ENCODE results near the gene MKX. TPM values are rescaled to one million over a fixed set of nuclear protein-coding genes. Genes with fewer than 3 reads are reported as not detected.

The MKX gene
- total and polyA plus RNA-seq, 2 experiments from 2014 or later, result 0.10 to 0.90 TPM

GRCh38 chr10:27655296-27655695, 90.3 kb downstream of the MKX start:
- no peak for TF ChIP-seq EZH2 (IDR thresholded peaks at IDR 0.05; ENCODE audit: borderline replicate concordance)
- TF ChIP-seq EZH2phosphoT487 (IDR thresholded peaks at IDR 0.05; ENCODE audit: low read depth, severe bottlenecking, unreplicated experiment), result no peak
- TF ChIP-seq, protein P1, sequence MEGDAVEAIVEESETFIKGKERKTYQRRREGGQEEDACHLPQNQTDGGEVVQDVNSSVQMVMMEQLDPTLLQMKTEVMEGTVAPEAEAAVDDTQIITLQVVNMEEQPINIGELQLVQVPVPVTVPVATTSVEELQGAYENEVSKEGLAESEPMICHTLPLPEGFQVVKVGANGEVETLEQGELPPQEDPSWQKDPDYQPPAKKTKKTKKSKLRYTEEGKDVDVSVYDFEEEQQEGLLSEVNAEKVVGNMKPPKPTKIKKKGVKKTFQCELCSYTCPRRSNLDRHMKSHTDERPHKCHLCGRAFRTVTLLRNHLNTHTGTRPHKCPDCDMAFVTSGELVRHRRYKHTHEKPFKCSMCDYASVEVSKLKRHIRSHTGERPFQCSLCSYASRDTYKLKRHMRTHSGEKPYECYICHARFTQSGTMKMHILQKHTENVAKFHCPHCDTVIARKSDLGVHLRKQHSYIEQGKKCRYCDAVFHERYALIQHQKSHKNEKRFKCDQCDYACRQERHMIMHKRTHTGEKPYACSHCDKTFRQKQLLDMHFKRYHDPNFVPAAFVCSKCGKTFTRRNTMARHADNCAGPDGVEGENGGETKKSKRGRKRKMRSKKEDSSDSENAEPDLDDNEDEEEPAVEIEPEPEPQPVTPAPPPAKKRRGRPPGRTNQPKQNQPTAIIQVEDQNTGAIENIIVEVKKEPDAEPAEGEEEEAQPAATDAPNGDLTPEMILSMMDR (IDR thresholded peaks at IDR 0.05; ENCODE audit: poor library complexity), result no peak
- Histone ChIP-seq H3K4me1 (ENCODE audit: insufficient read depth) (no peaks in the 10 kb centered on the region), H2AFZ (no peak overlapping the region), H3K27me3 (no peaks in the 10 kb centered on the region), H3K9me2 (replicated peaks; ENCODE audit: insufficient read depth) (no peaks in the 10 kb centered on the region), H3K79me2 (no peaks in the 10 kb centered on the region), H3K27ac (no peak overlapping the region), H3K9me3 (ENCODE audit: low read depth) (no peaks in the 10 kb centered on the region), H3K36me3 (replicated peaks; ENCODE audit: insufficient read depth, low read depth) (no peaks in the 10 kb centered on the region), H3K4me3 (no peak overlapping the region), H4K20me1 (ENCODE audit: insufficient read depth, poor library complexity, severe bottlenecking) (no peaks in the 10 kb centered on the region), H3K4me2 (no peak overlapping the region)
- no peak for DNase-seq (ENCODE audit: low spot score)
- WGBS (ENCODE audit: low lambda C conversion rate, missing lambda C conversion rate), result 69% methylated on average over 4 of the region's 4 CpGs

DNA sequence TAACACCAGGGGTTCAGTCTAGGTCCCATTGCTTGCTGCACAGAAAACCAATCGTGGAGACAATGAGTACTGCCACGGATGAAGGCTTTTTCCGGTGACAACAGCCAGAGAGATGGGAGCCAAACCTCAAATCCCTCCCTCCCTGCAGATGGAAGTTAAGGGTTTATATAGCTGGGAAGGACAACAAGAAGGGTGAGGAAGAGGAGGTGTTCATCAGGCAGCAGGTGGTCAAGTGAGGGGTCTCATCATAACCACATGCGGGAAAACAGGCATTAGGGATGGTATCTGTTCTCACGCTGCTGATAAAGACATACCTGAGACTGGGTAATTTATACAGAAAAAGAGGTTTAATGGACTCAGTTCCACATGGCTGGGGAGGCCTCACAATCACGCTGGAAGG, 91.3 kb downstream of the MKX start:
- Histone ChIP-seq H3K9me3 (ENCODE audit: low read depth) (no peaks in the 10 kb centered on the region), H3K4me2 (no peak overlapping the region), H2AFZ (no peak overlapping the region), H3K36me3 (replicated peaks; ENCODE audit: insufficient read depth, low read depth) (no peaks in the 10 kb centered on the region), H3K27ac (no peak overlapping the region), H3K9me2 (replicated peaks; ENCODE audit: insufficient read depth) (no peaks in the 10 kb centered on the region), H4K20me1 (ENCODE audit: insufficient read depth, poor library complexity, severe bottlenecking) (no peaks in the 10 kb centered on the region), H3K4me3 (no peak overlapping the region), H3K4me1 (ENCODE audit: insufficient read depth) (no peaks in the 10 kb centered on the region), H3K79me2 (no peaks in the 10 kb centered on the region), H3K27me3 (no peaks in the 10 kb centered on the region)
- DNase-seq (ENCODE audit: low spot score), result no peak
- TF ChIP-seq EZH2phosphoT487 (IDR thresholded peaks at IDR 0.05; ENCODE audit: low read depth, severe bottlenecking, unreplicated experiment) (no peak), EZH2 (IDR thresholded peaks at IDR 0.05; ENCODE audit: borderline replicate concordance) (no peak)
- TF ChIP-seq, protein P1 (IDR thresholded peaks at IDR 0.05; ENCODE audit: poor library complexity), result no peak
- WGBS (ENCODE audit: low lambda C conversion rate, missing lambda C conversion rate), result 97% methylated on average over 6 of the region's 6 CpGs

- Histone ChIP-seq H3K9me2 (replicated peaks; ENCODE audit: insufficient read depth) (no peaks in the 10 kb centered on the region), H3K79me2 (no peaks in the 10 kb centered on the region), H4K20me1 (ENCODE audit: insufficient read depth, poor library complexity, severe bottlenecking) (no peaks in the 10 kb centered on the region), H3K4me1 (ENCODE audit: insufficient read depth) (no peaks in the 10 kb centered on the region), H3K4me2 (no peak overlapping the region), H3K27me3 (no peaks in the 10 kb centered on the region), H2AFZ (no peak overlapping the region), H3K27ac (no peak overlapping the region), H3K9me3 (ENCODE audit: low read depth) (no peaks in the 10 kb centered on the region), H3K36me3 (replicated peaks; ENCODE audit: insufficient read depth, low read depth) (no peaks in the 10 kb centered on the region), H3K4me3 (no peak overlapping the region)
- WGBS (ENCODE audit: low lambda C conversion rate, missing lambda C conversion rate), result 81% methylated on average over 4 of the region's 4 CpGs
- DNase-seq (ENCODE audit: low spot score), result no peak
- TF ChIP-seq EZH2 (IDR thresholded peaks at IDR 0.05; ENCODE audit: borderline replicate concordance) (no peak), EZH2phosphoT487 (IDR thresholded peaks at IDR 0.05; ENCODE audit: low read depth, severe bottlenecking, unreplicated experiment) (no peak)
- TF ChIP-seq, protein P1 (IDR thresholded peaks at IDR 0.05; ENCODE audit: poor library complexity), result no peak
These were observed 98.9 kb downstream of the MKX start for GRCh38 chr10:27646604-27647175.
